Muscle layer of colon (tissue), 2 donors: ENCODE measurements around the gene PTCH2.

ENCODE experiments used
- H3K27ac ChIP-seq: one replicate; pipeline ENCODE4 v1.7.0; 2013; ENCODE audit warnings: low read depth, mild to moderate bottlenecking, low read length, moderate library complexity
- H3K27me3 ChIP-seq, 2 donors: one replicate each; pipeline ENCODE4 v1.7.0; 2013; ENCODE audit warnings: low read length in 2 of 2, mild to moderate bottlenecking in 2 of 2; ENCODE audit not compliant: insufficient read depth in 2 of 2, control insufficient read depth in 1 of 2
- H3K36me3 ChIP-seq: one replicate; pipeline ENCODE4 v1.7.0; 2013; ENCODE audit warnings: mild to moderate bottlenecking, low read length; ENCODE audit not compliant: insufficient read depth
- H3K4me1 ChIP-seq: one replicate; pipeline ENCODE4 v1.7.0; 2013; ENCODE audit warnings: mild to moderate bottlenecking, low read length; ENCODE audit not compliant: insufficient read depth
- H3K4me3 ChIP-seq, 2 donors: one replicate each; pipeline ENCODE4 v1.7.0; 2013; ENCODE audit warnings: low read length in 2 of 2, low read depth in 1 of 2, mild to moderate bottlenecking in 1 of 2, moderate library complexity in 1 of 2
- H3K9ac ChIP-seq: one replicate; pipeline ENCODE4 v1.7.0; 2013; ENCODE audit warnings: low read length
- H3K9me3 ChIP-seq: one replicate; pipeline ENCODE4 v1.7.0; 2013; ENCODE audit warnings: mild to moderate bottlenecking, low read length
- donor health status: abdominal sarcoma.
- donor health status: Adenocarcinoma of cecum.

The PTCH2 gene

DNA sequence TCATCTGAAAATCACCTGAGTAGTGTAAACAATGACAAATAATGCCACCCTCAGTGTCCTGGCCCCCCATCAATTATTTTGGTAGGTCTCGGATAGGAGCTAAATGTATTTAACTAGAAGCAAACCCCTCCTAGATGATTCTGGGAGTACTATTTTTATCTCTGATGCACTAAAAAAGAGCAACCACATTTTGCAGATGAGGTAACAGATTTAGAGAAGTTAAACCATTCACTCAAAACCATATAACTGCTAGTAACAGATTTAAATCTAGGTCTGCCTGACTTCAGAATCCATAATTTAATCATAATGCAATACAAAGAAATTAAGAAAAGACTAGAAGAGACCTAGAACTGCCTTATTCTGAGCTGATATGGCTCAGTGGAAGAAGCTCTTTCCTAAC is 17.3 kb upstream of the PTCH2 start:
- no peak overlapping the region for H3K27ac ChIP-seq
- H3K9ac ChIP-seq: no peak overlapping the region
- no peaks in the 10 kb centered on the region for H3K27me3 ChIP-seq
- no peak overlapping the region for H3K4me3 ChIP-seq
- peaks cover 4% of the 10 kb centered on the region for H3K4me1 ChIP-seq
- no peaks in the 10 kb centered on the region for H3K9me3 ChIP-seq
- no peaks in the 10 kb centered on the region for H3K36me3 ChIP-seq

DNA sequence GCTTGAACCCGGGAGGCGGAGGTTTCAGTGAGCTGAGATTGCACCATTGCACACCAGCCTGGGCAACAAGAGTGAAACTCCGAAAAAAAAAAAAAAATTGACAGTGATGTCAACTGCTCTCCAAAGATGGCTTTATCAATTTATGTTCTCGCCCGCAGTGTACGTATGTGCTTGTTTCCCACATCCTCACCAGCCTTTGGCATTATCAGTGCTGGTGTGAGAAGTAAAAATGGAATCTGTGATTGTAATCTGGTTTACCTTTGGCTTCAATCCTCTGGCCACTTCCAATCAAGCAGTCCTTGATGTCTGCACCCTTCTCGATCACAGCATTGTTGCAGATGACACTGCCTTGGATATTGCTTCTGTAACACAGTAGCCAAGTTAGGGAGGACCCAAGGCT is 14.4 kb upstream of the PTCH2 start:
- Histone ChIP-seq H3K9ac (no peak overlapping the region), H3K4me1 (peaks cover 4% of the 10 kb centered on the region), H3K36me3 (no peaks in the 10 kb centered on the region), H3K4me3 (no peak overlapping the region), H3K27ac (no peak overlapping the region), H3K27me3 (no peaks in the 10 kb centered on the region), H3K9me3 (no peaks in the 10 kb centered on the region)

DNA sequence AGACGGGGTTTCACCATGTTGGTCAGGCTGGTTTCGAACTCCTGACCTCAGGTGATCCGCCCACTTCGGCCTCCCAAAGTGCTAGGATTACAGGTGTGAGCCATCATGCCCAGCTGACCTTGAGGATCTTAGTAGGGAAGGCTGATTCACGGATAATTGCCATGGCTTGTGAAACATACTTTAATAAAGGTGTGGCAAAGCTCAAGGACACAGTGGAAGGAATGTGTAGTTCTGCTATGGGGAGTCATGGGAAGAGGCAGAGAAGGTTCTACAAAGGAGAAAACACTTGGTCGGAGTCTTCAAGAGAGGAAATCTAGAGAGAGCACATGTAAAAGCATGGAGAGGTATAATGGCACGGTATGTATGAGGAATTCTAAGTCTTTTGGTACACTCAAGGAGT is 12.7 kb upstream of the PTCH2 start:
- Histone ChIP-seq H3K9ac (no peak overlapping the region), H3K9me3 (no peaks in the 10 kb centered on the region), H3K27ac (no peak overlapping the region)

DNA sequence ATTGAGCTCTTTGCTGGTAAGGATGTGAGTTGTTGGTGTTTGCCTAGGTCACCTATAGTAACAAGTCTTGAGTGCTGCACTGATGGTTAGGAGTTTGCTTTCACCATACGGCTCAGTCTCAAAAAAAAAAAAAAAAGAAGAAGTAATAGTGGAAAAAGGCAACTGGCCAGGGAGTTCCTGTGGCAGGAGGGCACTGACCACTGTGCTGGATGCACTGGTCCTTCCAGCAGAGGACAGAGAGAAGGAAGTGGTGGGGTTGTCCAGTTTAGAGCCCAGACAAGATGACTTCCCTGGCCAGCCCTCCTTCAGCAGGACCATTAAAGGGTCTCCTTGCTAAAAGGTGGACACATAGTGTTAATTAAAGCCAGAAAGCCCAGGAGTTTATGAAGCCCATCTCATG is 11.9 kb upstream of the PTCH2 start:
- peaks cover 6% of the 10 kb centered on the region for H3K36me3 ChIP-seq
- no peak overlapping the region for H3K27ac ChIP-seq
- H3K9ac ChIP-seq: no peak overlapping the region
- H3K9me3 ChIP-seq: no peaks in the 10 kb centered on the region
- H3K4me1 ChIP-seq: no peaks in the 10 kb centered on the region
- no peaks in the 10 kb centered on the region for H3K27me3 ChIP-seq
- H3K4me3 ChIP-seq: no peak overlapping the region

More for the DNA sequence above, 12.7 kb upstream of the PTCH2 start:
- peaks cover 6% of the 10 kb centered on the region for H3K36me3 ChIP-seq
- no peaks in the 10 kb centered on the region for H3K27me3 ChIP-seq
- no peaks in the 10 kb centered on the region for H3K4me1 ChIP-seq
- H3K4me3 ChIP-seq: no peak overlapping the region

DNA sequence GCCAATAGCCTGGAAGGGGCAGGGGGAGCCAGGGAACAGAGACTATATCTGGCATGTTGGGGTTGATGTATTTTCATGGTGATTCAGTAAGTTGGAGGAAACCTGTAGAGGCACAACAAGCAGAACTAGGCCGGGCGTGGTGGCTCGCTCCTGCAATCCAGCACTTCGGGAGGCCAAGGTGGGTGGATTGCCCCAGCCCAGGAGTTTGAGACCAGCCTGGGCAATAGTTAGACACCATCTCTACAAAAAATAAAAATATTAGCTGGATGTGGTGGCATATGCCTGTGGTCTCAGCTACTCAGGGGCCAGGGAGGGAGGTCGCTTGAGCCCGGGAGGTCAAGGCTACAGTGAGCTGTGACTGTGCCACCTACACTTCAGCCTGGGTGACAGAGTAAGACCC is 10.1 kb upstream of the PTCH2 start:
- H3K36me3 ChIP-seq: peaks cover 6% of the 10 kb centered on the region
- no peaks in the 10 kb centered on the region for H3K4me1 ChIP-seq
- no peaks in the 10 kb centered on the region for H3K27me3 ChIP-seq
- no peak overlapping the region for H3K27ac ChIP-seq
- H3K4me3 ChIP-seq: no peak overlapping the region
- H3K9ac ChIP-seq: no peak overlapping the region
- H3K9me3 ChIP-seq: no peaks in the 10 kb centered on the region

DNA sequence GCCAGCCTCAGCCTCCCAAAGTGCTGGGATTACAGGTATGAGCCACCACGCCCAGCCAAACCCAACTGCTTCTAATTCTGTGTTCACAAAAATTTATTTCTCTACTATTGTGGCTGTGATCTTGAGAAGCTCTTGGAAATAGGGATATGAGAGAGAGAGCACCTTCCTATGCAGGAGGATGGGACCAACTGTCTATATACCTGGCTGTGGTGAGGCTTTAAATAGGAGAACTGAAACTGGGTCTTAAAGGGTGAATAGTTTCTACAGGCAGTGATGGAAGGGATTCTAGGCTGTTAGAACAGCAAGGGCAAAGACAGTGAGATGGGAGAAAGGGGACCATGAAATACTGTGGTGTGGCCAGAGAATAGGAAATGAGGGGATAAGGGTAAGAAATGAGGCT is 8.3 kb upstream of the PTCH2 start:
- H3K4me3 ChIP-seq: no peak overlapping the region
- H3K36me3 ChIP-seq: peaks cover 6% of the 10 kb centered on the region
- no peak overlapping the region for H3K27ac ChIP-seq
- no peaks in the 10 kb centered on the region for H3K27me3 ChIP-seq
- H3K9me3 ChIP-seq: no peaks in the 10 kb centered on the region
- no peaks in the 10 kb centered on the region for H3K4me1 ChIP-seq
- no peak overlapping the region for H3K9ac ChIP-seq

DNA sequence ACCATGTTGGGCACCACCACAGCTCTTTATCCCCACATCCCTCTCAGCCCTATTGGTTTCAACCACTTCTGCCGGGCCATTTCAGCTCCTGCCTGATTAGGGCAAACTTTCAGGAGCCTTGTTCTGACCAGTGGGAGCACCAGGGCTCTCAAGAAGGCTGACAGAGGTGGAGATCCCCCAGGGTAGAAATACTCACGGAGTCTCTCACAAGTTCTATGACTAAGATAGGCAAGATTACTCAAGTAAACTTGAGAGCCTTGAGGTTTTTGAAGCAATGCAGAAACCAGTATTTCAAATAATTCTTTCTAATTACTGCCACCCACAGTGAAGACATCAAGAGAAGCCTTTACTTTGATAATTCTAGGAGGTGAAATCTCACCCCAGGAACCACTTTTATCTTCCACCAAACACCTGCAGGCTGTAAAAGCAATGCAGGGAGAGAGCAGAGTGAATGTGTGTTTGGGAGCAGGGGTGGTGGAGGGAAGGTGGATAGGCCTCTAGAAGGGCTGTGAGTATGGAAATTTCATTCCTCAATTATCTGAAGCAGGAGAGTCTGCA is 6.6 kb upstream of the PTCH2 start:
- Histone ChIP-seq H3K4me3 (no peak overlapping the region), H3K9me3 (no peaks in the 10 kb centered on the region), H3K9ac (no peak overlapping the region), H3K27me3 (no peaks in the 10 kb centered on the region), H3K27ac (no peak overlapping the region), H3K36me3 (peaks cover 6% of the 10 kb centered on the region), H3K4me1 (no peaks in the 10 kb centered on the region)

DNA sequence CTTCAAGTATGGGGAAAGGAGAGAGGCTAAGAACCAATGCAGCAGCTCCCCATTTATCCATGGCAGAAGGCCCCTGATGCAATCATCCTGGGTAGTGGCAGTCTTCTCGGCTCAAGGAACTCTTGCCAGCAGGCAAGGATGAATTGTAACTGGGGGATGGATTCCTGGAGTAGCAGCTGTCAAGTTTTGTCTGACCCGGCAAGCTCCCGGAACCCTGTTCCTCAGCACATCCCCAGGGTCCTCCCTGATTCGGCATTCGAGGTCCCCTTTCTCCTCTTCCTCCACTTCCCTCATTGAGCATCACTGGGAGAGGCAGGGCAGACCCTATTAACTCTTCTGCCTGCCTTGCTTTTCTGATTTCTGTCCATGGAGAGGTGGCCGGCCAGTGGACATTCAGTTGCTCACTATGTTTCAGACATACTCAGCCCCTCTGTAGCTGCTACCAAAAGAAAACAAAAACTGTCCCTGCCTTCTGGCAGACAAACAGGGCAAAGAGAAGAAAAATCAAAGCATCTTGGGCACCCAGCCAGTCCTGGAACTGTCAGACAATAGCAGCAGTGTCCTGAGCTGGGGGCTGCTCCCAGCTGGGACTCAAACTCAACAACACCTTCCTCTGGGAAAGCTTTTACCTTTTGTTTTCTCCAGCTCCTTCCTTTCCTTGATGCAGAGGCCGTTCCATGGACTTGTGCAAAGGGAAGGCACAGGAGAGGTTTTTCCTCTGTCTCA is 5.6 kb upstream of the PTCH2 start:
- Histone ChIP-seq H3K4me1 (no peaks in the 10 kb centered on the region), H3K9me3 (no peaks in the 10 kb centered on the region), H3K9ac (no peak overlapping the region), H3K36me3 (peaks cover 6% of the 10 kb centered on the region), H3K27me3 (no peaks in the 10 kb centered on the region), H3K4me3 (no peak overlapping the region), H3K27ac (no peak overlapping the region)

DNA sequence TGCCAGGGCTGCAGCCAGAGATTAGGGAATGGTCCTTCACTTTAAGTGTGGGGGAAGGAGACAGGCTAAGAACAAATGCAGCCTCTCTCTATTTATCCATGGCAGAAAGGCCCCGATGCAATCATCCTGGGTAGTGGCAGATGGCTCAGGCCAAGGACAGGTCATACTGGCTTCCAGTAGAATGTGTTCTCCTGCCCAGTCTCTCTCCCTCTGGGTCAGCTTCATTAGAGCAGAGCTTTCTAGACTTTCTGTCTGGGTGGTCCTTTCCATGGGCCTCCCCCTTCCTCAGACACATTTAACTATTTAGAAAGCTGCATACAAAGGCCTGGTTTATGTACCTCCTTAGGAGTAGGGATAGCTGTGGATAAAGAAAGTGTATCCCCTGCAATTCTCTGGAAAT is 4.8 kb upstream of the PTCH2 start:
- Histone ChIP-seq H3K27me3 (no peaks in the 10 kb centered on the region), H3K36me3 (peaks cover 6% of the 10 kb centered on the region), H3K4me1 (no peaks in the 10 kb centered on the region), H3K4me3 (no peak overlapping the region), H3K9me3 (no peaks in the 10 kb centered on the region), H3K27ac (no peak overlapping the region), H3K9ac (no peak overlapping the region)

DNA sequence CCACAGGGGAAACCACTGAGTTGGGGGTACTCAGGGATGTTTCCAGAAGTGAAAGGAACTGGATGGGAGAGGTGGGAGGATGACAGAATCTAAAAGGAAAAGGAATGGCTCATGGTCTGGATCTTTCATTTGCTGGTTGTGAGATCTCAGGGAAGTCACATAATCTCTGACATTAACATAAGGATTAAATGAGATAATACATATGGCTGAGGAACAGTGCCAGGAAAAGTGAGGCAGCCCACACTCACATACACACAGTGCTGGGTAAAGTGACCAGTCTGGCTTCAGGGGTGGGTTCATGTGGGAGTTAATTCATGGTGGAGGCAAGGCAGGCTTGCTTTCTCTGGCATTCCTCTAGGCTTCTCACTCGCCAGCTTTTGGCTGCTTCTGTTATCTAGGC is 3.9 kb upstream of the PTCH2 start:
- Histone ChIP-seq H3K4me1 (no peaks in the 10 kb centered on the region), H3K4me3 (no peak overlapping the region), H3K36me3 (peaks cover 6% of the 10 kb centered on the region), H3K9ac (no peak overlapping the region), H3K27me3 (no peaks in the 10 kb centered on the region), H3K9me3 (no peaks in the 10 kb centered on the region), H3K27ac (no peak overlapping the region)

DNA sequence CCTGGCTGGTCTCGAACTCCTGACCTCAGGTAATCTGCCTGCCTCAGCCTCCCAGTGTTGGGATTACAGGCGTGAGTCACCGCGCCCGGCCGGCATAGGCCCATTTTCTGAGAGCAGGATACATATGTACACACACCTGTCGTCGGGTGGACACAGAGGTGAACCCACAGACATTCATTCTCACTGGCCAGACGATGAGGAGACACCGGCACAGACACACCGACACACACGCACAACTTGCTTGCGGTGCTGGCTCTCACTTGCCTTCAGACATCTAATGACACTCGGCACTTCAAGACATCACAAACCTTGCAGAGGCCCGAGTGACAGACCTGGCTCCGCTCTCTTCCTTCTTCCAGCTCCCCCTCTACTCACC is 579 bp downstream of the PTCH2 start:
- H3K9ac ChIP-seq: no peak overlapping the region
- peak overlapping the region; percentile 66 to 68 for H3K4me3 ChIP-seq
- no peaks in the 10 kb centered on the region for H3K27me3 ChIP-seq
- H3K36me3 ChIP-seq: no peaks in the 10 kb centered on the region
- H3K27ac ChIP-seq: peak overlapping the region; percentile 57
- no peaks in the 10 kb centered on the region for H3K9me3 ChIP-seq
- H3K4me1 ChIP-seq: no peaks in the 10 kb centered on the region

DNA sequence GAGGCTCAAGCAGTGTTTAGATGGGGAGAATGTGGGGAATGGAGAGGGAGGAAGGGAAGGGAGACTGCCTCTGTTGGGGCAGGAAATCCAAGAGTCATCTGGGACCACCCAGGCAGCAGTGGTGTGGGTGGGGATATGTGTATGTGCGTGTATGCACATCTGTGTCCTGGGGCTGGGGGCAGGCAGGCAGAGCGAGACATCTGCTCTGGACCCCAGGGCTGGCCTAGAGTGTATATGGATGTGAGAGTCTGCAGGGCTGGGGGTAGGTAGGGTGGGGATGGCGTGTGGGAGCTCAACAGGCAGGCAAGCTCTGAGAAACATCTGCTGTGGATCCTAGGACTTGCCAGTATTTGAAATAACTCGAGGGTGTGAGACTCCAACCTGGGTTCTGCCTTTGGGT is 3.5 kb downstream of the PTCH2 start:
- Histone ChIP-seq H3K9ac (no peak overlapping the region), H3K9me3 (no peaks in the 10 kb centered on the region), H3K36me3 (no peaks in the 10 kb centered on the region), H3K4me1 (peaks cover 3% of the 10 kb centered on the region), H3K4me3 (no peak overlapping the region), H3K27me3 (no peaks in the 10 kb centered on the region), H3K27ac (no peak overlapping the region)
